ENCODE measurements around the gene FER1L5. TPM values are rescaled to one million over a fixed set of nuclear protein-coding genes. Genes with fewer than 3 reads are reported as not detected.

FER1L5 gene
- total and polyA plus RNA-seq, 2 donors (not counting 1 experiment from before 2014, with no cell fraction given) = not detected

- Mint-ChIP-seq H3K4me3 (no peak overlapping the region), H3K4me1 (no peaks in the 10 kb centered on the region), H3K27ac (peak overlapping the region; percentile 63), H3K9me3 (ENCODE audit: insufficient read depth) (no peaks in the 10 kb centered on the region), H3K27me3 (peaks cover 3% of the 10 kb centered on the region)
- Histone ChIP-seq H3K27me3 (replicated peaks in 1 of 4; ENCODE audit: control extremely low read depth in 1 of 4, control insufficient read depth in 3 of 4, insufficient read depth in 4 of 4, low read length in 3 of 4) (peaks cover 0 to 5% (median 0%) of the 10 kb centered on the region in 4 experiments), H2AFZ (ENCODE audit: insufficient read depth, low read depth, low read length, poor library complexity, severe bottlenecking) (no peak overlapping the region), H3K9ac (ENCODE audit: low read length) (no peak overlapping the region), H3K36me3 (replicated peaks in 1 of 2; ENCODE audit: control extremely low read depth in 1 of 2, control insufficient read depth in 1 of 2, extremely low read depth in 1 of 2, insufficient read depth in 2 of 2, low read length in 1 of 2) (no peaks in the 10 kb centered on the region), H3K4me3 (ENCODE audit: control extremely low read depth in 1 of 5, extremely low read depth in 1 of 5, insufficient read depth in 1 of 5, low read depth in 2 of 5, low read length in 4 of 5) (no peak overlapping the region), H3K27ac (ENCODE audit: low read length in 2 of 2) (no peak overlapping the region), H3K9me3 (ENCODE audit: control extremely low read depth in 1 of 3, control insufficient read depth in 2 of 3, insufficient read depth in 1 of 3, low read length in 2 of 3) (no peaks in the 10 kb centered on the region), H3K4me2 (replicated peaks; ENCODE audit: low read depth, low read length, poor library complexity, severe bottlenecking) (no peak overlapping the region), H4K20me1 (ENCODE audit: control insufficient read depth, insufficient read depth, low read length, poor library complexity, severe bottlenecking) (no peaks in the 10 kb centered on the region), H3K79me2 (ENCODE audit: control insufficient read depth, insufficient read depth, low read length) (peaks cover 11% of the 10 kb centered on the region), H3K4me1 (ENCODE audit: control insufficient read depth in 2 of 2, insufficient read depth in 2 of 2, low read length in 2 of 2) (no peaks in the 10 kb centered on the region)
- POLR2A ChIA-PET = no interaction called here
- intact Hi-C loops (cut with micrococcal nuclease) = no loop called here
- WGBS (ENCODE audit: insufficient coverage) = 92% methylated on average over 3 of the region's 7 CpGs
- DNase-seq (no peak), ATAC-seq (ENCODE audit: low read depth) (no peak)
- TF ChIP-seq EZH2 (IDR thresholded peaks at IDR 0.05; ENCODE audit: borderline replicate concordance, insufficient read depth, low read depth, low read length, poor library complexity, severe bottlenecking) (no peak), CTCF (IDR thresholded peaks at IDR 0.05) (no peak)
- CTCF ChIA-PET = interaction anchor here (2.2 kb wide), 1 partner anchor 9 kb away, joined by 6 read pairs; no protein-coding TSS in a partner anchor
Observed at GRCh38 chr2:96753661-96754282, 111.2 kb downstream of the FER1L5 start.

GRCh38 chr2:96754317-96754716, 111.8 kb downstream of the FER1L5 start:
- H3K9ac ChIP-seq (ENCODE audit: low read length) = no peak overlapping the region
- Mint-ChIP-seq H3K9me3 (ENCODE audit: insufficient read depth) (no peaks in the 10 kb centered on the region), H3K4me3 (no peak overlapping the region), H3K27ac (no peak overlapping the region), H3K27me3 (peaks cover 3% of the 10 kb centered on the region), H3K4me1 (peaks cover 4% of the 10 kb centered on the region)
- DNase-seq (no peak), ATAC-seq (ENCODE audit: low read depth) (no peak)
- no peak overlapping the region for H2AFZ ChIP-seq (ENCODE audit: insufficient read depth, low read depth, low read length, poor library complexity, severe bottlenecking)
- no peak for TF ChIP-seq CTCF (IDR thresholded peaks at IDR 0.05)
- no peak for TF ChIP-seq EZH2 (IDR thresholded peaks at IDR 0.05; ENCODE audit: borderline replicate concordance, insufficient read depth, low read depth, low read length, poor library complexity, severe bottlenecking)
- ChIA-PET CTCF (interaction anchor here (2.2 kb wide), 1 partner anchor 8 kb away, joined by 6 read pairs; no protein-coding TSS in a partner anchor), POLR2A (no interaction called here)
- no peak overlapping the region for H3K27ac ChIP-seq (ENCODE audit: low read length in 2 of 2)
- no peaks in the 10 kb centered on the region for H4K20me1 ChIP-seq (ENCODE audit: control insufficient read depth, insufficient read depth, low read length, poor library complexity, severe bottlenecking)
- peaks cover 3% of the 10 kb centered on the region in 2 donors for H3K4me1 ChIP-seq (ENCODE audit: control insufficient read depth in 2 of 2, insufficient read depth in 2 of 2, low read length in 2 of 2)
- peaks cover 0 to 5% (median 0%) of the 10 kb centered on the region in 4 experiments for H3K27me3 ChIP-seq (replicated peaks in 1 of 4; ENCODE audit: control extremely low read depth in 1 of 4, control insufficient read depth in 3 of 4, insufficient read depth in 4 of 4, low read length in 3 of 4)
- H3K4me3 ChIP-seq (ENCODE audit: control extremely low read depth in 1 of 5, extremely low read depth in 1 of 5, insufficient read depth in 1 of 5, low read depth in 2 of 5, low read length in 4 of 5) = no peak overlapping the region
- peaks cover 16% of the 10 kb centered on the region for H3K79me2 ChIP-seq (ENCODE audit: control insufficient read depth, insufficient read depth, low read length)
- intact Hi-C loops (cut with micrococcal nuclease) = no loop called here
- H3K9me3 ChIP-seq (ENCODE audit: control extremely low read depth in 1 of 3, control insufficient read depth in 2 of 3, insufficient read depth in 1 of 3, low read length in 2 of 3) = no peaks in the 10 kb centered on the region
- H3K4me2 ChIP-seq (replicated peaks; ENCODE audit: low read depth, low read length, poor library complexity, severe bottlenecking) = no peak overlapping the region
- no peaks in the 10 kb centered on the region for H3K36me3 ChIP-seq (replicated peaks in 1 of 2; ENCODE audit: control extremely low read depth in 1 of 2, control insufficient read depth in 1 of 2, extremely low read depth in 1 of 2, insufficient read depth in 2 of 2, low read length in 1 of 2)
